NCI-H2196 treated with DMSO at 0.1 percent for 48 hours (cell line): ENCODE data around the gene STK32C.
"Not testable (repeated sequence)": the region's sequence is repeated elsewhere in the genome, so short reads cannot be mapped to it uniquely, and the experiment has no call there.

ENCODE experiments used
- DNase-seq: peaks from one replicate; lab custom pipeline; 2025; ENCODE audit not compliant: unreplicated experiment; lab: John Stamatoyannopoulos, UW

The STK32C gene

DNA sequence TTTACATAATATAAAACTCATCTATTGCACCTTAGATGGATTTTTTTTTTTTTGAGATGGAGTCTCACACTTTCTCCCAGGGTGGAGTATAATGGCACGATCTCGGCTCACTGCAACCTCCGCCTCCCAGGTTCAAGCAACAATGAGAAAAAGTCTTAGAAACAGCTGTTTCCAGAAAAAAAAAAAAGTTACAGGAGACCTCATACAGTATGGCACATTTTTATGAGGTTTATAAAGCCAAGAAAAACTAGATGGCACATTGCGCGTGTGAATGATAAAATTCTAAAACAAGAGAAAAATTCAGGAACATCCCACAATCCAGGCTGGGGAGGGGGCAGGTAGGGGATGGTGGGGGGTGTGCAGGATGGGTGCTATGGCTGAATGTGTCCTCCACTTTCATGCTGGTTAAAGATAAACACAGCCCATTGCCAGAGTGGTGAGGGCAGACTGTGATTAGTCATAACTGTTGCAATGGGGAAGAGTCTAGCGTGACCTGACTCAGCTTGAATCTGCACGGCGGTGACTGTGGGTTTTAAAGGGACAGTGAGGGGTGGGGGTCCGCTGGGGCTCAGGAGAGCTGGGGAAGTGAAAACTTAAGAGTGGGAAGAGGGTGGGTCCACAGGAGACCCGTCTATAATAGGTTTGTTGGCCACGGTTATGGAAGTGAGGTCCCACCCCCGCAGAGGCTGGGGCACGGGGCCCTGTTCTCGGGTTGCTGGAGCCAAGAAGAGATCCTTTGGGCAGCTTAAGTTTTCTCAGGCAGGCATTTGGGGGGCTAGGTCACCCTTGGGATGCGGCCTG lies 12.3 kb upstream of the STK32C start:
- DNase-seq: no peak

DNA sequence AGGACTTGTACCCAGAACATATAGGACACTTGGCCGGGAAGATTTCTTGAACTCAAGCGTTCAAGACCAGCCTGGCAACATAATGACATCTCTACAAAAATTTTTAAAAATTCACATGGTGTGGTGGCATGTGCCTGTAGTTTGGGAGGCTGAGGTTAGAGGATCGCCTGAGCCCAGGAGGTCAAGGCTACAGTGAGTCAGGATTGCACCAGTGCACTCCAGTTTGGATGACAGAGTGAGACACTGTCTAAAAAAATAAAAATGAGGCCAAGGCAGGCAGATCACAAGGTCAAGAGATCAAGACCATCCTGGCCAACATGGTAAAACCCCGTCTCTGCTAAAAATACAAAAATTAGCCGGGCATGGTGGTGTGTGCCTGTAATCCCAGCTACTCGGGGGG lies 9.7 kb upstream of the STK32C start:
- not testable (repeated sequence) for DNase-seq

DNA sequence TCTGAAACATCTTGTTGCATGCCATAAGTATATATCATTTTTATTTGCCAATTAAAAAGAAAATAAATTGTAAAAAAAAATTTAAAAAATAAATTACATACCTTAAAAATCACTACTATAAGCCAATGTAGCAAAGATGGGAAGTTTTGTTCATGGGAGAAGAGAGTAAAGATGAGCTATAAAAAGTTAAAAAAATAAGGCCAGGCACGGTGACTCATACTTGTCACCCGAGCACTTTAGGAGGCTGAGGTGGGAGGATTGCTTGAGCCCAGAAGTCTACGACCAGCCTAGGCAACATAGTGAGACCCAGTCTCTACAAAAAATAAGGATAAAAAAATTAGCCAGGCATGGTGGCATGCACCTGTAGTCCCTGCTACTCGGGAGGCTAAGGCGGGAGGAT lies 8.4 kb upstream of the STK32C start:
- no peak for DNase-seq

DNA sequence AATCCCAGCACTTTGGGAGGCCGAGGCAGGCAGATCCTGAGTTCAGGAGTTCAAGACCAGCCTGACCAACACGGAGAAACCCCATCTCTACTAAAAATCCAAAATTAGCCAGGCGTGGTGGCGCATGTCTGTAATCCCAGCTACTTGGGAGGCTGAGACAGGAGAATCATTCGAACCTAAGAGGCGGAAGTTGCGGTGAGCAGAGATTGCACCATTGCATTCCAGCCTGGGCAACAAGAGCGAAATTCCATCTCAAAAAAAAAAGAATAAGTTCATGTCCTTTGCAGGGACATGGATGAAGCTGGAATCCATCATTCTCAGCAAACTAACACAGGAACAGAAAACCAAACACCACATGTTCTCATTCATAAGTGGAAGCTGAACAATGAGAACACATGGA lies 7.1 kb upstream of the STK32C start:
- not testable (repeated sequence) for DNase-seq

DNA sequence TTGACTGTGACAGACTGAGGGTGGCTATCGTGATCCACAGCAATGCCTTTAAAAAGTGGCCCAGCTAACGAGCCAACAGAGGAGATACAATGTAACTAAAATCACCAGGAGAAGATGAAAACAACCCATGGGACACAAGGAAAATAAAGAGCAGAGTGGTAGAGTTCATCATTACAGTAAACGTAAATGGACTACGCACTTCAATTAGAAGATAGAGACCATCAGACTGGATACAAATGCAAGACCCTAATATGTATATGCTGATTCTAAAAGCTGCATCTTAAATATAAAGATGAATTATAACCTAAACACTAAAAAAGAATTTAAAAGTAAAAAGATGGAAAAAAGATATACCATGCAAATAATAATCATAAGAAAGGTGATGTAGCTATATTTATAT lies 6.6 kb upstream of the STK32C start:
- no peak for DNase-seq

DNA sequence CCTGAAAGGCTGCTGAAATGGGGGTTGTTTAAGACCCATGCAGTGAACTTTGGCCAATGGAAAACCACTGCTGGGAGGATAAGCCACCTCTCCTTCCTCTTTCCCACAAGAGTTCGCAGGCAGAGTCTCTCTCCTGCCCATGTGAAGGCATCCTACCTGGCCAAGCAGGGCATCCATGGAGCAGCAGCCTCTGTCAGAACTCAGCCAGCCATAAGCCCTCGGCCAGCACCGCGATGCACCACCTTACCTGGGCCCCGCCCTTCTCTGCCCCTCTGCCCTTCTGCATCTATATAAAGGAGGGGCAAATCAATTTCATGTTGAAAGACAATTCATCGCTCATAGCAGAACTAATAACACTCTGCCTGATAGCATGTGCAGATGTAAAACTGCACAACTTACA lies 6.1 kb upstream of the STK32C start:
- no peak for DNase-seq

DNA sequence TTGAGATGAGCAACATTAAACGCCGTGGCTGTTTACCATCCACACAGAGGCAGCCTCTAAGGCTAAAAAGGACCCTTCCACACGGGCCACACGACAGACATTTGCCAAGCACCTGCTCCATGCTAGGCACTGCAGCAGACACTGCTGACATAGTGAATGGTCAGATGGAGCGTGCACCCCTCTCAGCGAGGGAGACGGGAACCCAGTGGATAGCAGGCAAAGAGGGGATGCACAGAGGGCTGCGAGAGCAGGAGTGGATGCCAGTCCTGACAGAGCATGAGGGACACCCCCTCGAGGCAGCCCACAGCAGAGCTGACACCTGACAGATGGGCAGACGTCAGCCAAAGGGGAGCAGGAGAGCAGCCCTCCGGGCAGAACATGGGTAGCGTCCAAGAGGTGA lies 5.6 kb upstream of the STK32C start:
- no peak for DNase-seq

GRCh38 chr10:132311338-132311939 lies 3.7 kb upstream of the STK32C start:
- no peak for DNase-seq

DNA sequence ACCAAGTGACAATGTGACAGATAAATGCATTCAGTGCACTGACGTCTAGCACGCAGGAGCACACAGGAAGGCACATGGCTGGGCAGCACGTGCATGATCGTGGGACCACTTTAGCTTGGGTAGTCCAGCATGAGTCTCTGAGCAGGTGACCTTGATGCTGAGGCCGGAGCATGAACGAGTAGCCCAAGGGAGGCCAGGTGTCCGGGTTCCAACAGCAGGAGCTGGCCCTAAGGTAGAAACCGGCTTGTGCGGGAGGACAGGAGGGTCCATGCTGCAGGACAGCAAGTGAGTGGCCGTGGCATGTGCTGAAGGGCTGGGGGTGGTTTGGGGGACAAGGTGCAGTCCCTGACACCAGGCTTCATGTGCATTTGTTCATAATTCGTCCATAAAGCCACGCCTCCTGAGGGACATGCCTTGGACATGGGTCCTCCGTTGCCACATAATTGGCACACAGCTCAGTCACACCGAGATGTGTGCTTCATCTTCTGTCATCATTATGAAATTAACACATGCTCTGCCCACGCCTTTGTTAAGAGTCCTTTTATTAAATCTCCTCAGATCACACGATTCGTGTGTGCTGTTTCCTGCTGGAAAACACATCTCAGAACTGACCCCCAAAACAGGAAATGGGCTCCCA lies 3.1 kb upstream of the STK32C start:
- DNase-seq: no peak

- DNase-seq: no peak
These were observed 2.3 kb upstream of the STK32C start for GRCh38 chr10:132309879-132310591.

GRCh38 chr10:132309471-132309865 lies 1.7 kb upstream of the STK32C start:
- no peak for DNase-seq

- DNase-seq: no peak
These were observed 1.1 kb upstream of the STK32C start for GRCh38 chr10:132308587-132309470.

GRCh38 chr10:132306864-132307751 lies 642 bp downstream of the STK32C start:
- peak; percentile 14 for DNase-seq

DNA sequence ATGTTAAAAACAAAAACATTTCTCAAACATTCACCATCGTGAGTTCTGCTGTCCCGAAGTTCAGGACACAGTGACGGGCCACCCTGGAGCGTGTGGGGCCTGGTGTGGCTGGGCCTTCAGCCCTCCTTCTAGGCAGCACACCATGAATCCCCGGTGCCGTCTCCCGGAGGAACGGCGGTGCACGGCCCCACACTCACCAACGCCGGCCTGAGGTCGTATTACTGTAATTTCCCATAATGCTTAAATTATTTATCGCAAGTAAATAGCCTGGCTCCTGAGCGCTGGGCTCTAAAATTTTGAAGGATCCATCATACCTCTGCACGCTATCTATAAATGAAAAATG lies 1.4 kb downstream of the STK32C start:
- no peak for DNase-seq

- DNase-seq: no peak
These were observed 2.0 kb downstream of the STK32C start for GRCh38 chr10:132305654-132306342.

GRCh38 chr10:132304756-132305509 lies 2.8 kb downstream of the STK32C start:
- DNase-seq: no peak

- no peak for DNase-seq
These were observed 4.2 kb downstream of the STK32C start for GRCh38 chr10:132303361-132304115.
